Kidney (tissue), 14 donors: ENCODE measurements around the gene TACC2. TPM values are rescaled to one million over a fixed set of nuclear protein-coding genes. Genes with fewer than 3 reads are reported as not detected.

Source experiments
- DNase-seq, 5 donors: peaks; one replicate each; pipeline ENCODE4 v3.0.0-alpha.2; 2013 to 2020
- FAIRE-seq: peaks from 2 replicates; lab custom pipeline; 2012; peaks lifted over from hg19 to GRCh38; lab: Jason Lieb, UNC
- H3K27ac ChIP-seq, 2 donors: one replicate each; pipeline ENCODE4 v1.7.0; 2013; ENCODE audit warnings: low read depth in 2 of 2, low read length in 2 of 2, inconsistent platforms in 1 of 2
- H3K27me3 ChIP-seq: one replicate; pipeline ENCODE4 v1.7.1; 2013; ENCODE audit warnings: low read length, inconsistent platforms; ENCODE audit not compliant: control insufficient read depth, insufficient read depth
- H3K36me3 ChIP-seq, 3 donors: one replicate each; pipeline versions ENCODE4 v1.7.0 to v1.7.1; 2013; ENCODE audit warnings: low read length in 3 of 3, control low read depth in 1 of 3, inconsistent platforms in 1 of 3; ENCODE audit not compliant: insufficient read depth in 3 of 3, control insufficient read depth in 2 of 3
- H3K4me1 ChIP-seq, 3 donors: one replicate each; pipeline versions ENCODE4 v1.7.0 to v1.7.1; 2013; ENCODE audit warnings: low read length in 3 of 3, inconsistent platforms in 1 of 3, low read depth in 1 of 3; ENCODE audit not compliant: control insufficient read depth in 2 of 3, insufficient read depth in 2 of 3
- H3K4me3 ChIP-seq, 3 donors: one replicate each; pipeline versions ENCODE4 v1.7.0 to v1.8.1; 2013; ENCODE audit warnings: low read length in 3 of 3, control low read depth in 1 of 3, inconsistent platforms in 1 of 3
- H3K9ac ChIP-seq, 3 donors: one replicate each; pipeline versions ENCODE4 v1.7.0 to v1.7.1; 2013; ENCODE audit warnings: low read length in 3 of 3, control low read depth in 1 of 3, inconsistent platforms in 1 of 3
- H3K9me3 ChIP-seq, 3 donors: one replicate each; pipeline versions ENCODE4 v1.7.0 to v1.7.1; 2013; ENCODE audit warnings: low read length in 3 of 3, control low read depth in 1 of 3, inconsistent platforms in 1 of 3; ENCODE audit not compliant: control insufficient read depth in 2 of 3, insufficient read depth in 1 of 3
- intact Hi-C: fragments of 100-400 bp; cut with DNase I; formaldehyde crosslinking; loops from one replicate; pipeline ENCODE4 v1.11.1; 2022
- polyA plus RNA-seq: library from polyadenylated mRNA; stranded (reverse); fragments of 350-450 nt; fragmentation: Illumina TruSeq; extraction: RNeasy Lipid Tissue Mini Kit (QIAGEN cat#74804); gene quantifications from one replicate; pipeline ENCODE4 v1.2.3, GENCODE V29; 2014; ENCODE audit warnings: low read depth, low replicate concordance; ENCODE audit not compliant: insufficient read depth
- total RNA-seq: library from RNA; stranded (reverse); fragmentation: NEBNext Ultra II Directional; extraction: Animal tissue kit (Norgen Biotek cat#: 25700); gene quantifications from one replicate; pipeline ENCODE4 v1.2.1, GENCODE V29; 2021
- TF ChIP-seq, protein P1 (sequence below): IDR thresholded peaks from 3 replicates; pipeline ENCODE4 v1.5.1; 2012; ENCODE audit warnings: mild to moderate bottlenecking, moderate library complexity, borderline replicate concordance; ENCODE audit not compliant: insufficient read depth; ENCODE audit errors: extremely low read depth
- donor health status: control.
- donor health status: control.
- donor health status: control.
- donor health status: control.
- donor health status: control.
- donor health status: DM: yes; HTN: yes; CAD: no.
- donor health status: Normal renal cell carcinoma (clear cell type).

TACC2 gene
- total and polyA plus RNA-seq, 2 donors from 2014 or later = 36.4 to 81.0 TPM

DNA sequence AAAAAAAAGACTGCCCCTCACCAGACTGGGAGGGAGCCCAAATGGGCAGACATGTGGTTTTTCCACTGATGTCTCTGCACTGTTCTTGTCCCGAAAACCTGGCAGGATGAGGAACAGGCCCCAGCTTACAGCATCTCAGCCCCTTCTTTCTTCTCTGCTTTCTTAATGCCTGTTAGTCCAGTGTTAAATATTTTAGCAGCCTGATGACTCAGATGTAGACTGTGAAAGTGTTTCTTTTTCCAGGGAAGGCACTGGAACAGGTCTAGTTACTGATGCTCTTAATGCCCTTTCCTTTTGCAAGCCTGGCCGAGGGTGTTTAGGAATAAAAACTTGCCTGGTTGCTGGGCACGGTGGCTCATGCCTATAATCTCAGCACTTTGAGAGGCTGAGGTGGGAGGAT lies 107.7 kb downstream of the TACC2 start:
- Histone ChIP-seq H3K27me3 (no peaks in the 10 kb centered on the region), H3K9ac (no peak overlapping the region), H3K27ac (no peak overlapping the region), H3K36me3 (peaks cover 0 to 2% (median 0%) of the 10 kb centered on the region in 3 donors), H3K4me3 (no peak overlapping the region), H3K4me1 (no peaks in the 10 kb centered on the region), H3K9me3 (no peaks in the 10 kb centered on the region)
- DNase-seq = no peak
- TF ChIP-seq, protein P1, sequence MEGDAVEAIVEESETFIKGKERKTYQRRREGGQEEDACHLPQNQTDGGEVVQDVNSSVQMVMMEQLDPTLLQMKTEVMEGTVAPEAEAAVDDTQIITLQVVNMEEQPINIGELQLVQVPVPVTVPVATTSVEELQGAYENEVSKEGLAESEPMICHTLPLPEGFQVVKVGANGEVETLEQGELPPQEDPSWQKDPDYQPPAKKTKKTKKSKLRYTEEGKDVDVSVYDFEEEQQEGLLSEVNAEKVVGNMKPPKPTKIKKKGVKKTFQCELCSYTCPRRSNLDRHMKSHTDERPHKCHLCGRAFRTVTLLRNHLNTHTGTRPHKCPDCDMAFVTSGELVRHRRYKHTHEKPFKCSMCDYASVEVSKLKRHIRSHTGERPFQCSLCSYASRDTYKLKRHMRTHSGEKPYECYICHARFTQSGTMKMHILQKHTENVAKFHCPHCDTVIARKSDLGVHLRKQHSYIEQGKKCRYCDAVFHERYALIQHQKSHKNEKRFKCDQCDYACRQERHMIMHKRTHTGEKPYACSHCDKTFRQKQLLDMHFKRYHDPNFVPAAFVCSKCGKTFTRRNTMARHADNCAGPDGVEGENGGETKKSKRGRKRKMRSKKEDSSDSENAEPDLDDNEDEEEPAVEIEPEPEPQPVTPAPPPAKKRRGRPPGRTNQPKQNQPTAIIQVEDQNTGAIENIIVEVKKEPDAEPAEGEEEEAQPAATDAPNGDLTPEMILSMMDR = no peak
- intact Hi-C loops = no loop called here
- no peak for FAIRE-seq

DNA sequence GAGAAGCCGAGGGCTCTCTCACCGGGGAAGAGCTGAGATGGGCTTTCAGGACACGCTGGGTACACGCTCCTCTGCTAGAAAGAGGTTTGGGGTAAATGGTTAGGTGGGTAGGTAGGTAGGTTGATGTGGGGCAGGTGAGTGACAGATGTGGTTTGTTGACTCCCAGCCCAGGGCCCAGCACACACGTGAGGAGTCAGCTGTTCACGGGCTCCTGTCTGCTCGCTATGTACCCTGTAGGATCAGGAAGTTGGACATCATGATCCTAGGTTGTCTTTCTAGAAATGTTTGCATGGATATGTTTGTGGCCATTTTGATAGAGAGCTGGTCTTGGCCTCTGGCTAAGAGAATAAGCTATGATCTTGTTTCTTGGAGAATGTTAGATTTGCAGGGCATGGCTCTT lies 109.0 kb downstream of the TACC2 start:
- Histone ChIP-seq H3K4me3 (no peak overlapping the region), H3K9ac (no peak overlapping the region), H3K36me3 (no peaks in the 10 kb centered on the region), H3K27ac (no peak overlapping the region), H3K27me3 (no peaks in the 10 kb centered on the region), H3K9me3 (no peaks in the 10 kb centered on the region), H3K4me1 (peaks cover 0 to 3% (median 0%) of the 10 kb centered on the region in 3 donors)
- no peak for FAIRE-seq
- intact Hi-C loops = no loop called here
- TF ChIP-seq, protein P1 = no peak
- no peak for DNase-seq

DNA sequence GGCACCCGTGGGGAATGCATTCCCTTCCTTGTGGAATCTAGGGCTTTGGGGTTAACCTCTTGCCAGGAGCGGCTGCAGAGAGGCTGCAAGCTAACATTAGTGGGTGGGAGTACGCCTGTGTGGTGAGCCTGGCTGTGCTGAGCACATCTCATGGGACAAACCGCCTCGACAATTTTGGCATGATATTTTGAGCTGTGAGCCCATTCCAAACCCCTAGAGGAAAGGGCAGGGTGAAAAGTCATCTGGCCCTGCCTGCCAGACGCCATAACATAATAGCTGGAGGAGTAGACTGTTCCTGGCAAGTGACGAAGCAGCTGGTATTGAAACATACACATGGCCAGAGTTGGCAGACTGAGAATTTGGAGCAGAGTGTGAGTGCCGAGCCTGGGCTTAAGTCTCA lies 110.0 kb downstream of the TACC2 start:
- Histone ChIP-seq H3K9me3 (no peaks in the 10 kb centered on the region), H3K27ac (no peak overlapping the region), H3K4me1 (peaks cover 0 to 3% (median 0%) of the 10 kb centered on the region in 3 donors), H3K9ac (no peak overlapping the region), H3K27me3 (no peaks in the 10 kb centered on the region), H3K4me3 (no peak overlapping the region), H3K36me3 (no peaks in the 10 kb centered on the region)
- intact Hi-C loops = no loop called here
- TF ChIP-seq, protein P1 = no peak
- no peak for FAIRE-seq
- no peak for DNase-seq

DNA sequence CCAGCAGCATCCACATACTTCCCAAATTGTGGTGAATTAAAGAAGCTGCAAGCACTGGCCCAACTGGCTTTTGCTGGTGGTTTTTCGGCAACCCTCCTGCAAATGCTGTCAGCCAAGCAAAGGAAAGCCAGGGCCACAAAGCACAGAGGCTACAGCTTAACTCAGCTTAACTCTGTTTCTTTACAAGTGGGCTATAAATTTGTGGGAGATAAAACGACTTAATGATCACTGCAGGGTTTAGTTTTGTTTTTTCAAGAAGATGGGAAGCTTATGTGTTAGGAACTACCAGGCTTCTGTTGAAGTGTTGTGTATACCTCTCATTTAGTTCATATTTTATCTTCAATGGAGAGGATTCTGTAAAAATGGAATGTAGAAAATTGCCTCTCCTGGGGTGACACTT lies 110.6 kb downstream of the TACC2 start:
- no peak for FAIRE-seq
- Histone ChIP-seq H3K27ac (no peak overlapping the region), H3K4me3 (no peak overlapping the region), H3K27me3 (no peaks in the 10 kb centered on the region), H3K9me3 (no peaks in the 10 kb centered on the region), H3K36me3 (no peaks in the 10 kb centered on the region), H3K9ac (no peak overlapping the region), H3K4me1 (peaks cover 0 to 3% (median 0%) of the 10 kb centered on the region in 3 donors)
- intact Hi-C loops = no loop called here
- DNase-seq = no peak
- TF ChIP-seq, protein P1 = no peak
